ENCODE data around the gene ERG. TPM values are rescaled to one million over a fixed set of nuclear protein-coding genes. Genes with fewer than 3 reads are reported as not detected.

Gene ERG
- polyA plus RNA-seq, 1 donor from 2014 or later = not detected

DNA sequence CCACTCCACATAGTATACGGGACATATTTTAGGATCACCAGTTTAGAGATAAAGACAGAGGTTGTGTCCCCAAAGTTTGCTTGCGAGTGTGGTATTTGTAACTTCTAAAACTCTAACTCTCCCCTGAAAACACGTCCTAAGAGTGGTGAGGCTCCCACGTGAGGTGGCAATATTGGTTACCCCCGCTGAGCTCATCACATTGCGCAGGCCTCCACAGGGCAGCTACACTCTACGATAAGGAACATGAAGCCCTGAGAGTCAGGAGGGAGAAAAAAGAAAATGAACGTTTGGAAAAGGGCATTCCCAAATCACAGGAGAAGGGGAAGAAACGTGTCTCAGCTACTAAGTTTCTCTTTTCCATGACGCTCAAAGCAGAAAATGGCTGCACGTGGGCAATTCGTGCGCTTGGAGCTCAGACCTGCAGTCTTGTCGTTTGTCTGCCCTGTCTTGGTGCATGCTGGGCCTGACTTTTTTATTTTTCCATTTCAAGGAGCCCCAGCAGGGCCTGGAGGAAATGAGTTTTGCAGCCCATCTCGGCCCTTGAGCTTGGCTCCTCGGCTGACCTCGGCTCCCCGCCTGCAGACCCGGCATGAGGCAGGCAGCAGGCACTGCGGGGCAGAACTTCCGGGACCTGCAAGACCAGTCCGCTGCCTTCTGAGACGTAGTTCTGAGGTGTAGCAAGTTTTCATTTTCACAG lies 25.7 kb downstream of the ERG start (continued):
- TF ChIP-seq EP300 (conservative IDR thresholded peaks at IDR 0.05; ENCODE audit: poor library complexity, severe bottlenecking) = no peak
- TF ChIP-seq POLR2AphosphoS5 (IDR thresholded peaks at IDR 0.05) = no peak
- no peak for TF ChIP-seq TAF1 (IDR thresholded peaks at IDR 0.05; ENCODE audit: low read depth)
- no peak for TF ChIP-seq MXI1 (conservative IDR thresholded peaks at IDR 0.05; ENCODE audit: poor library complexity, severe bottlenecking)

DNA sequence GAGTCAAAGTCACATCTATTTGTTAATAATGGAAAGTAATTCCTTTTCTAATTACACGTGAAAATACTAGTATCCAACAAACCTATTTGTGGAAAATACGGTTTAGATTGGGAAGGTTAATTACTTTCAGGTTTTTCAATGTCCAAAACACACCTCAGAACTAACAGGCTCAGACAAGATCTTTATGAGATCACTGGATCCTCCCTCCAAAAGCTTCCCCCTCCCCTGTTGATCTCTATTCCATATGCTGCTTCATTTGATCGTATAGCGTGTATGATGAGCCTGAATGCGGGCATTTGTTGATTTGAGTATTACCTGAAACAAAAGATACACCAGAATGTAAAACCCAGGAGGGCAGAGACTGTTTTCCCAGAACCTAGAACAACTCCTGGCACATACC lies 26.5 kb downstream of the ERG start:
- H3K9me3 ChIP-seq (ENCODE audit: low read length) = no peaks in the 10 kb centered on the region
- no peaks in the 10 kb centered on the region for H3K9me2 ChIP-seq (ENCODE audit: insufficient read depth, low read length)
- no peaks in the 10 kb centered on the region for H3F3A ChIP-seq (ENCODE audit: insufficient read depth, low read length, poor library complexity, severe bottlenecking)
- no peak overlapping the region for H3K27ac ChIP-seq (ENCODE audit: low read length)
- H3K79me2 ChIP-seq (replicated peaks; ENCODE audit: insufficient read depth, low read length) = no peaks in the 10 kb centered on the region
- H3K36me3 ChIP-seq (ENCODE audit: insufficient read depth, low read length) = no peaks in the 10 kb centered on the region
- H4K20me1 ChIP-seq (ENCODE audit: insufficient read depth) = no peaks in the 10 kb centered on the region
- H3K27me3 ChIP-seq (ENCODE audit: insufficient read depth, low read depth, low read length) = no peaks in the 10 kb centered on the region
- no peak overlapping the region for H2AFZ ChIP-seq (ENCODE audit: low read depth, low read length)
- no peak overlapping the region for H3K4me2 ChIP-seq (ENCODE audit: low read length)
- no peak overlapping the region for H3K4me3 ChIP-seq (ENCODE audit: low read length)
- H3K9ac ChIP-seq (ENCODE audit: low read length) = no peak overlapping the region
- TF ChIP-seq SMC3 (conservative IDR thresholded peaks at IDR 0.05; ENCODE audit: poor library complexity) (no peak), TAF1 (IDR thresholded peaks at IDR 0.05; ENCODE audit: low read depth) (no peak), EP300 (conservative IDR thresholded peaks at IDR 0.05; ENCODE audit: poor library complexity, severe bottlenecking) (no peak), POLR2AphosphoS5 (IDR thresholded peaks at IDR 0.05) (no peak), EZH2 (IDR thresholded peaks at IDR 0.05; ENCODE audit: borderline replicate concordance, insufficient read depth, low read length, poor library complexity, severe bottlenecking) (no peak), MXI1 (conservative IDR thresholded peaks at IDR 0.05; ENCODE audit: poor library complexity, severe bottlenecking) (no peak), RAD21 (conservative IDR thresholded peaks at IDR 0.05) (no peak)
- TF ChIP-seq, protein P1, sequence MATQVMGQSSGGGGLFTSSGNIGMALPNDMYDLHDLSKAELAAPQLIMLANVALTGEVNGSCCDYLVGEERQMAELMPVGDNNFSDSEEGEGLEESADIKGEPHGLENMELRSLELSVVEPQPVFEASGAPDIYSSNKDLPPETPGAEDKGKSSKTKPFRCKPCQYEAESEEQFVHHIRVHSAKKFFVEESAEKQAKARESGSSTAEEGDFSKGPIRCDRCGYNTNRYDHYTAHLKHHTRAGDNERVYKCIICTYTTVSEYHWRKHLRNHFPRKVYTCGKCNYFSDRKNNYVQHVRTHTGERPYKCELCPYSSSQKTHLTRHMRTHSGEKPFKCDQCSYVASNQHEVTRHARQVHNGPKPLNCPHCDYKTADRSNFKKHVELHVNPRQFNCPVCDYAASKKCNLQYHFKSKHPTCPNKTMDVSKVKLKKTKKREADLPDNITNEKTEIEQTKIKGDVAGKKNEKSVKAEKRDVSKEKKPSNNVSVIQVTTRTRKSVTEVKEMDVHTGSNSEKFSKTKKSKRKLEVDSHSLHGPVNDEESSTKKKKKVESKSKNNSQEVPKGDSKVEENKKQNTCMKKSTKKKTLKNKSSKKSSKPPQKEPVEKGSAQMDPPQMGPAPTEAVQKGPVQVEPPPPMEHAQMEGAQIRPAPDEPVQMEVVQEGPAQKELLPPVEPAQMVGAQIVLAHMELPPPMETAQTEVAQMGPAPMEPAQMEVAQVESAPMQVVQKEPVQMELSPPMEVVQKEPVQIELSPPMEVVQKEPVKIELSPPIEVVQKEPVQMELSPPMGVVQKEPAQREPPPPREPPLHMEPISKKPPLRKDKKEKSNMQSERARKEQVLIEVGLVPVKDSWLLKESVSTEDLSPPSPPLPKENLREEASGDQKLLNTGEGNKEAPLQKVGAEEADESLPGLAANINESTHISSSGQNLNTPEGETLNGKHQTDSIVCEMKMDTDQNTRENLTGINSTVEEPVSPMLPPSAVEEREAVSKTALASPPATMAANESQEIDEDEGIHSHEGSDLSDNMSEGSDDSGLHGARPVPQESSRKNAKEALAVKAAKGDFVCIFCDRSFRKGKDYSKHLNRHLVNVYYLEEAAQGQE (IDR thresholded peaks at IDR 0.05; ENCODE audit: borderline replicate concordance) = no peak
- TF ChIP-seq, protein P2, sequence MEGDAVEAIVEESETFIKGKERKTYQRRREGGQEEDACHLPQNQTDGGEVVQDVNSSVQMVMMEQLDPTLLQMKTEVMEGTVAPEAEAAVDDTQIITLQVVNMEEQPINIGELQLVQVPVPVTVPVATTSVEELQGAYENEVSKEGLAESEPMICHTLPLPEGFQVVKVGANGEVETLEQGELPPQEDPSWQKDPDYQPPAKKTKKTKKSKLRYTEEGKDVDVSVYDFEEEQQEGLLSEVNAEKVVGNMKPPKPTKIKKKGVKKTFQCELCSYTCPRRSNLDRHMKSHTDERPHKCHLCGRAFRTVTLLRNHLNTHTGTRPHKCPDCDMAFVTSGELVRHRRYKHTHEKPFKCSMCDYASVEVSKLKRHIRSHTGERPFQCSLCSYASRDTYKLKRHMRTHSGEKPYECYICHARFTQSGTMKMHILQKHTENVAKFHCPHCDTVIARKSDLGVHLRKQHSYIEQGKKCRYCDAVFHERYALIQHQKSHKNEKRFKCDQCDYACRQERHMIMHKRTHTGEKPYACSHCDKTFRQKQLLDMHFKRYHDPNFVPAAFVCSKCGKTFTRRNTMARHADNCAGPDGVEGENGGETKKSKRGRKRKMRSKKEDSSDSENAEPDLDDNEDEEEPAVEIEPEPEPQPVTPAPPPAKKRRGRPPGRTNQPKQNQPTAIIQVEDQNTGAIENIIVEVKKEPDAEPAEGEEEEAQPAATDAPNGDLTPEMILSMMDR (IDR thresholded peaks at IDR 0.05; ENCODE audit: poor library complexity, severe bottlenecking) = no peak

DNA sequence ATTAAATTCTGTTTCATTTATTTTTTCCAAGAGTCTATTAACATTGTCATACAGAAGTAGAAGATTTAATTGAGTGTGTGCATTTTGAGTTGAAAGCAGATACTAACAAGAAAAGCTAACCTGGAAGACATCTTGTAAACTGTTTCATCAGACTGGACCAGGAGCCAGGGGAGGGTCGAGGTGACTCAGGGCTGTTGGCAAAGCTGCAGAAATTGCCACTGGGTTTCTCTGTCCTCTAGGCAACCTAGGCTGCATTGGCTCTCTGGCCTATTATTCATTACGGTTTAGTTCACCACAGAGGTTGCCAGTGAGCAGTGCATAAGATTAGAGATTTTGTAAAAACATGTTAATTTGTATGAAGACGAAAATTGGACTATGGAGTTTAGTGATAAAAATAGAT lies 27.5 kb downstream of the ERG start:
- no peaks in the 10 kb centered on the region for H3K79me2 ChIP-seq (replicated peaks; ENCODE audit: insufficient read depth, low read length)
- no peaks in the 10 kb centered on the region for H3K27me3 ChIP-seq (ENCODE audit: insufficient read depth, low read depth, low read length)
- H3K36me3 ChIP-seq (ENCODE audit: insufficient read depth, low read length) = no peaks in the 10 kb centered on the region
- H4K20me1 ChIP-seq (ENCODE audit: insufficient read depth) = no peaks in the 10 kb centered on the region
- H3F3A ChIP-seq (ENCODE audit: insufficient read depth, low read length, poor library complexity, severe bottlenecking) = no peaks in the 10 kb centered on the region
- no peak overlapping the region for H3K4me3 ChIP-seq (ENCODE audit: low read length)
- no peak overlapping the region for H3K9ac ChIP-seq (ENCODE audit: low read length)
- TF ChIP-seq POLR2AphosphoS5 (IDR thresholded peaks at IDR 0.05) = no peak
- TF ChIP-seq TAF1 (IDR thresholded peaks at IDR 0.05; ENCODE audit: low read depth) = no peak
- TF ChIP-seq, protein P2 (IDR thresholded peaks at IDR 0.05; ENCODE audit: poor library complexity, severe bottlenecking) = no peak
- no peak for TF ChIP-seq EZH2 (IDR thresholded peaks at IDR 0.05; ENCODE audit: borderline replicate concordance, insufficient read depth, low read length, poor library complexity, severe bottlenecking)
- no peak for TF ChIP-seq EP300 (conservative IDR thresholded peaks at IDR 0.05; ENCODE audit: poor library complexity, severe bottlenecking)
- no peak for TF ChIP-seq MXI1 (conservative IDR thresholded peaks at IDR 0.05; ENCODE audit: poor library complexity, severe bottlenecking)
- TF ChIP-seq SMC3 (conservative IDR thresholded peaks at IDR 0.05; ENCODE audit: poor library complexity) = no peak
- TF ChIP-seq, protein P1 (IDR thresholded peaks at IDR 0.05; ENCODE audit: borderline replicate concordance) = no peak
- no peak for TF ChIP-seq RAD21 (conservative IDR thresholded peaks at IDR 0.05)
- H3K27ac ChIP-seq (ENCODE audit: low read length) = no peak overlapping the region
- H3K9me3 ChIP-seq (ENCODE audit: low read length) = no peaks in the 10 kb centered on the region
- no peak overlapping the region for H3K4me2 ChIP-seq (ENCODE audit: low read length)
- H2AFZ ChIP-seq (ENCODE audit: low read depth, low read length) = no peak overlapping the region
- no peaks in the 10 kb centered on the region for H3K9me2 ChIP-seq (ENCODE audit: insufficient read depth, low read length)
